ENCODE measurements around the gene ZSWIM4.

- TF ChIP-seq CTCF (conservative IDR thresholded peaks at IDR 0.05; ENCODE audit: low read depth, low read length) (no peak), POLR2A (IDR thresholded peaks at IDR 0.05; ENCODE audit: low read depth, low read length) (no peak)
These were observed 46.7 kb downstream of the ZSWIM4 start for GRCh38 chr19:13841962-13842290.
